ENCODE results near the gene ZDHHC1.

Gene ZDHHC1

DNA sequence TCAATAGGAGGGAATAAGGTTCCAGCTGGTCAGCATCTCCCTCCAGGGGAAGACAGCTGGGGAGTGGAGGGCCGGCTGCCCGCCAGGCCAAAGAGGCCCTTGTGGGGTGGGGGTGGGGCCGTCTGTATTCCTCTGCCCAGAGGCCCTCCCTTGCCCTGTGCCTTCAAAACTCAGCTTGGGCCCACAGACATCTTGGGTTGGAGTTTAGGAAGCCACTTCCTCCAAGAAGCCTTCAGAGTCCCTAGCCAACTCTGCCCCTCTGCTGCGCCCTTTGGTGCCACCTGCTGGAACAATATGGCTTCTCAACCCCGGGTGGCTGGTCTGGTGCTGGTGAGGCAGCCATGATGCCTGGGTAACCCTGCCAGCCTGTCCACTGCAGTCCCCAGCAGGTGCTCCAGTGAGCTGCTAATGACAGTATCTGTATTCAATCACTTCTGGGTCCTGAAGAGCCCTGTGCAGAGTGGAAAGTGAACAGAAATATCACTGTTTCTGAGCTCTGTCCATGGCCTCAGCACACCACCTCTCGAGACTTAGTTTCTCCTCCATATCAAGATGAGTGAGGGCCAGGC lies 31.3 kb upstream of the ZDHHC1 start:
- peak; percentile 57 to 58 for DNase-seq

DNA sequence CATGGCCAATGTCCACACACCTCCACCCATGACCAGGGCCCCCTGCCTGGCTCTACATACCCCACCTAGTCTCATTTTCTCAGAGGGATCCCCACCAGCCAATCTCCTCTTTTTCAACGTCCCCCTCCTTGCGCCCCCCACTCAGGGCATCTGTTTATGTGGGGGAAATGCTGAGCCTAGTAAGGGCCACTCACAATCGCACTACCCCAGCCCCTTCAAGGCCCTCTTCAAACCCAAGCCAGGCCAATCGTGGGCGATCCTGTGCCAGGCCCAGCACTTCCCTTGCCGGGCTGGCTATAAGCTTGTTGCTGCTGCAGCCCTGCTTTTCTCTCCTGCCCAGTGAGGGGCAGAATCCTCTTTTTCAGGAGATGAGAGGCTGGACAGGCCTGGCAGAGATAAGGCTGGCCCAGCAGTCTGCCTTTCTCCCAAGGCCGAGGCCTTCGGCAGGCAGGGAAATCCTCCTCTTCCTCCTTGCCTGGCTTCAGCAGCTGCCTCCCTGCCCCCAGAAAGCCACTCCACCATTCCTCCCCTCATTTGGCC lies 30.8 kb upstream of the ZDHHC1 start:
- no peak for DNase-seq

DNA sequence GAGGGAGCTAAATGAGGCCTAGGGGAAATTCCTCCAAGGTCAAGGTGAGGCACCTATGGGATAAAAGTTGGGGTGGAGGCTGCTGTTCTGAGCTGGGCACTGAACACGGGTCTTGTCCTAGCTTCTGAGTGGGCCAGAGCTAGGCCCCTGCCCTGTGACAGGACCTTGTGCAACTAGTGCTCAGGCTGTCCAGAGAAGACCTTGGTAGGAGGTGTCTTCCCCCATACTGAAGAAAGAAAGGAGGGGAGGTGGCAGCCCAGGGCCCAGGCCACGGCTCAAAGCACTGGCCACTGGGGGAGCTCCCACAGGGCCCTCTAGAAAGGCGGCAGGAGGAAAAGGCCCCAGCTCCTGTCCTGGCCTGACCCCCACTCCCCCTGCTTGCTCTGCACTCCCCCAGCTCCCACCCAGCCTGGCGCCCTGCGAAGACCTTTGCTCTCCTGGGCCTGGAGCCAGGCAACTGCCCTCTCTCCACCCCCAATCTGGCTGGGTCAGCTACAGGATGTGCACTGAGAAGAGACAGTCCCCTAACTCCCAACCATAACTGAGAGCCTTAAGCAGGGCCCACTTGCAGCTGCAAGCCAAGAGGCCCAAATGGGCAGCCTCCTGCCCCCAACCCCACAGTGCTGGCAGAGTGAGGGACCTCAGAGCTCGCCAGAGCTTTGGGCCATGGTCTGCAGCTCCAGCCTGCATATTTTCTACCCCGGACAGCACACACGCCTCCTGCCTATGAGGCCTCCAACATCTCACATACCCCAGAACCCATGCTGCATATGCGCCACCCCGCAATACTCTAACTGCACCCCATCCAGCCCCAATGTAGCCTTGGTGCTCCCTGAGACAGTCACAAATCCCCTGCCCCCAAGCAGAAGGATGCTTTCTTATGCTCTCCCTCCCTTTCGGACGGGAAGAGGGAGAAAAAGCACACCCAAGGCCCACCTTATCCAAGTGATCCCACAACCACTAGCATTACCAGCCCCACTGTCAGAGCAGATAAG lies 29.9 kb upstream of the ZDHHC1 start:
- no peak for DNase-seq

DNA sequence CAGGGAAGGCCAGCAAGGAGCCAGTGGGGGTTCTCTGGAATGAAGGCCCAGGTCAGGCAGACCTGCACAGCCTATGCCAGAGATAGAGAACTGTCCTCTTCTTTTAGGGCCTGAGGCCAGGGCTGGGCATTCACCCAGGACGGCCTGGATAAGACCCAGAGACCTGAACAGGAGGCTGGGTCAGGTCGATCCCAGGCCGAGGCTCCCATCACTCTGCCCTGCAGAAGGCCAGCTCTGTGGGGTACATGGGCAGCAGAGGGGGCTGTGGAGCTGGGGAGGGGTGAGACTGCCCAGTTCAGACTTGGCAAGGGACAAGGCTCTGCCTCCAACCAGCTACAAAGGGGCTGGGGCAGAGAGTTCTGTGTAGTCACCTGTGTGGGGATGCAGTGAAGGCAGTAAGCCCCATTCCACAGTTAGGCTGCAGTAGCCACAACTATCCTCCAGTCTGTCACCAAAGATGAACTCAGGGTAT lies 29.2 kb upstream of the ZDHHC1 start:
- DNase-seq: no peak

DNA sequence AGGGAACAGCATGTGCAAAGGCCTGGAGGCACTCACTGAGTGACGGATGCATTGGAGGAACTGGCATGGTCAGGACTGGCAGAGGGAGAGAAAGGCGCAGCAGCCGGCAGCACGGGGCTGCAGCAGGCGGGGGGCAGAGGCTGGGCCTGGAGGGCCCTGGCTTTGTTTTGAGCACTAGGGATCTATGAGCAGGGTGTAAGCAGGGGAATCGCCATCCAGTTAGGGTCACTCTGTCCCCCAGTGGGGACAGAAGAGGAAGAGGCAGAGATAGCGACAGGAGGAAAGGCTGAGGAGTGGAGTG lies 28.8 kb upstream of the ZDHHC1 start:
- DNase-seq: no peak

DNA sequence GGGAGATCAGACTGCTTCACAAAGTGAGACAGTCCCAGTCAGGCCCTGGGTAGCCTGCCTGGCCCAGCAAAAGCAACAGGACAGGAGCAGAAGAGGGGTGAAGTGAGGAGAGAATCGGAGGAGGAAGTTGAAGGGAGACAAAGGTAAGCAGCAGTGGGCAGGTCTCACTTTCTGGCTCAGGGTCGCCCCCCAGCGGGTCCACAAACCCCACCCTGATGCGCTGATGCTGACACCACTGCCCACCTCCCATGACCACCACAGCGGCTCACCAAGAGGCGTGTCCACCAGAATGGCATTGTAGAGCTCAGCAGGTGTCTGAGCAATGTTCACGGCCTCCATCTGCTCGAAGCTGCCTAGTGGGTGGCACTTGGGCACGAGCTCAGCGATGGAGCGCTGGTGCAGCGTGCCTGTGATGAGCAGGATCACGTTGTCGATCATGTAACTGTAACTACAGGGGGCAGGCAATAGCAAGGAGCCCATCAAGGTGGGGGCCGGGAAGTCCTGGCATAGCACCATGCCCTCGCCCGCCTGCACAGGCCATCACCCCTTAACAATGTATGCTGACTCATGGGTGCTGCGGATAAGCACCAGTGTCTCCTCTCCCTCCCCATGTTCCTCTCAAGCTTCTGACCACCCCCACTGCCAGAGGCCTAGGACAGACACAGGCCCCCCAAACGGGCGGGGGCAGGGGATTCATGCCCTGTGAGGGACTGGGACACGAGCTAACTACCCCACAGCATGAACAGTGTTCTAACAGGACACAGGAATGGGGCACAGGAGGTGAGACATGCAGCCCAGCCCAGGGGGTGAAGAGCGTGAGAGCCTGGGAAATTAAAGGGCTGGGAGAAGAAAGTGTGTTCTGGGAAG lies 28.2 kb upstream of the ZDHHC1 start:
- DNase-seq: no peak

DNA sequence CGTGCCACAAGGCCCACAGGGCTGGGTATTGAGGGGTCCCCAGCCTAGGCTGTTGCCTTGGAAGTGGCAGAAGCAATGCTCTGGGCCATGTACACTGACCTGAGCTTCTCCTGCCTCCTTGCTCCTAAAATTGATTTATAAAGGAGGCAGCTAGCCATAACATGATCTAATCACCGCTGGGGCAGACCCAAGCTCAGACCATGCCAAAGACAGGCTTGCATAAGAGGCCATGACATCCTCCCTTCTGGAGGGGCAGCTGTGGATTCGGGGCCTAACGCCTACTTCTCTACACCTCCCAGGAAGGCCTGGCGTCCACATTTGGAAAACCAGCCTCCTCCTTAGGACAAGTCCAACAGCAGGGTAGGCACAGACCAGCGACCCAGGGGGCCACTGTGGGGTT lies 27.0 kb upstream of the ZDHHC1 start:
- DNase-seq: no peak

DNA sequence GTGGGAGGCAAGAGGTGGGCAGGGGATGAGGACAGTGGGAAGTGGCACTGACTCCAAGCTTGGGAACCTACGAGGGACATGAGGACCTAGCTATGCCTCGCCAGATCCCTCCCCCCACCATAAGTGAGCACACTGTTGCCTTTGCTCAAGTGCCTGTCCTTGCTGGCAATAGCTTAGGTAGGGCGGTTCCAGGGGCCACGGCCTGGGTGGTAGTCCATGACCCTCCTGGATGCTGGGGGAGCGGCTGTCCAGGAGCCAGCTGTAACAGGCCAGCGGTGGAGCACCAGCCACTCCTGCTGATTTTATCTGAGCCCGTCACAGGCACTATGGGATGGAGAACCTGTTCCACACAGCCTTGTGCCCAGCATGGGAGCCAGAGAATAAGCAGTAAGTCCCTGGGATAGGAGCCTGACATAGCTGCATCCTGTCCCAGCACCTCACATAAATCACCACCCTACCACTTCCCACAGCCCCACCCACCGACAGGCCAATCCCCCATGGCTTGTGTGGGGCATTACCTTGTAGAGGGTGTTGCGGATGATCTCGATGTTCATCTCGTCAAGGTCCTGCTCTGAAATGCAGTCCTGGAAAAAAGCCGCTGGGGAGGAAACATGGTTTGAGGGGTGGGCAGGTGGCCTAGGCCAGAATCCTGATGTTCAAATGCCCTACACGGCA lies 26.4 kb upstream of the ZDHHC1 start:
- no peak for DNase-seq

DNA sequence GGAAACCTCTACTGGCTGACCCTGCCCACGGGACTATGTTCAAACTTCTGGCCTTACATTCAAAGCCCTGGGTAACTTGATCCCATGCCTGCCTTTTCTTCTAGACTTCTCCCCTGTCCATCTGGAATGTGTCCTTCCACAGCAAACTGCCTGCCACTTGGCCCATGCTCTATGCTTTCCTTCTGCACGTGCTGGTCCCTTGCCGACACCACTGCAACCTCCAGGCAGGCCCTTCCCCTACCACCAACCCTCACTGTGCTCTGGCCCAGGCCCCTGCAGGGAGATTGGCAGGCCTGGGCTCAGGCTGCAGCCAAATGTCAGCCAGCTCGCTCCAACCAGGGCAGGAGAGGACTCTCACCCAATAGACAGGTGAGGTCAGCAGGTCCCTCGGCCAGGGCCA lies 25.6 kb upstream of the ZDHHC1 start:
- DNase-seq: no peak

DNA sequence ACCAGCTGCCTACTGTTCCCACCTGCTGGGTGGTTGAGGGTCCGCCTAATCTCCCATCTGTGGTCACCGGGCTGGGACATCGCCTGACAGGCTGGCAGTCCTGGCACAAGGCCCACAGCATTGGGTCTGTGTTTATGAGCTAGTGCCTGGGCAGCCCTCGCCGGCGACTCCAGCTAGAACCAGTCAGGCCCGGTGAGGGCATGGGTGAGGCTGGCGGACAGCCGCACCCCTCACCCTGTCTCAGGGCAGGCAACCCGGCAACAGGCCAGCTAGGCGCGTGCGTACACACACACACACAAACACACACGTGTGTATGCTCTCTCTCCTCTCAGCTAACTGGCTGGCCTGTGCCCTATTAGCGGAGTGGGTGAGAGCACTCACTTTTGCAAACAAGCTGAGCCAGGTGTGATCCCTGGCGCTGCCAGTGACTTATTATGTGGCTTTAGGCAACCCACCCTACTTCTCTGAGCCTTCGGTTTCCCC lies 25.0 kb upstream of the ZDHHC1 start:
- DNase-seq: no peak

DNA sequence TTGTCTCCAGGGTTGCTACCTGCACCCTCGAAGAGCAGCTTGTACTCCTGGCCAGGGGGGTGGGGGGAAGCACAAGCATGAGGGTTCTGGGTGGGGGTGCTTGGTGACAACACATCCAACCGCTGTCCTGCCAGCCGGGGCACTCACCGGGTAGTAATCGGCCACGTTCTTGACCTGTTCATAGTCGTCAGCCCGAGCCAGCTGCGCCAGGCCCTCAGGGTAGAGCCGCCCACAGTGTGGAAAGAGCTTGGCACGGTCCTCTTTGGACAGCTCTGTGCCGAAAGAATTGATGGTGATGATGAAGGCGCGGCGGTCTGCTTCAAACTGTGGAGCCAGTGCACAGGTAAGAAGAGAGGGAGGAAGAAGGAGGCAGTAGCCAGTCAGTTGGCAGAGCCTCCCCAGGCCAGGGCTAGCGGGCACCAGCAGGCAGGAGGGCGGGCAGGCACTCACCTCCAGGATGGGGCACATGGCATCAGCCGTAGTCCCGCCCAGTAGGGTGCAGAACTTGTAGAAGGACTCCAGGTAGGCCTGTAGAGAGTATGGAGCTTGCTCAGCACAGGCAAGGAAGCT lies 22.6 kb upstream of the ZDHHC1 start:
- DNase-seq: no peak

DNA sequence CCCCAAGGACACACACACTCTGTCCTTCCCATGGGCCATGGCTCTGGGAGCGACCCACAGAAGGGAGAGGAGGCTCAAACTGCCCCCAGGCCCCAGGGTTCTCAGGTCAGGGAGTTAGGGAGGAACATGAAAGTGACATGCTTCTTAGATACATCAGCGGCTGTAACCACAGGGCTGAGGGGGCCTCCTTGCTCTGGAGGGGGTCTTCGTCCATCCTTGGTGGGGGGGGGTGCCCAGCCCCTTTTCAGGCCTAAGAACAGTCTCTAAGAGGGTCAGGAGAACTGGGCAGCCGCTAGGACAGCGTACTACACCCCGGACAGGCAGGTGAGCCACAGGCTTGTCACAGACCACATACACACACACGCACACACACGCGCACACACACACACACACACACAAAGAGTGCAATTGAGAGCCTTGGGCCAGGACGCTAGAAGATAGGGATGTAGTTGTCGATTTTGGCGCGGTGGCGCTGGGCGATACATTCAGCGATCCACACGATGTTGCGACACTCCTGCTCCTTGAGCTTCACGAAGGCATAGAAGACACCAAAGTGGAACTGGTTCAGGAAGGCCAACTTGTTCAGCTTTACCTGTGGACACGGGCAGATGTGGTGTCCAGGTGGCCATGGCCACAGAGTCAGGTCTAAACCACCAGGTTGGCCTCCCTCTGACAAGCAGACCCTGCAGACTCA lies 22.0 kb upstream of the ZDHHC1 start:
- no peak for DNase-seq

DNA sequence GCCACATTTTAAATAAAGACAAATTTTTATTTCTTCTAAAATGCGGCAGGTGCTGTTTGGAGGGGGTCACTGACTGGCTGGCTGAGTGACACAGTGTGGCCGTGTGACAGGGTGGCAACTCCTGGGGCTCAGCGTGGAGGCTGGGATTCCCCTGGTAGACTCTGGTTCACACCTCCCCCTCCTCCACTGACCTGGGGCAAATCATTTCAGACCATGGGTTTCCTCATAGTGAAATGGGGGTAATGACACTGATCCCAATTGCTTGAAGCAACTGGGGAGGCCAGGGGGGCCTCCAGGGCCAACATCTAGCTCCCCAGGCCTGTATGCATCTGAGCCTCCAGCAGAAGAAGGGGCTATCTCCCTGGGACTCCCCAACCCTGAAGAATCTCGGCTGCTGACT lies 21.2 kb upstream of the ZDHHC1 start:
- no peak for DNase-seq

DNA sequence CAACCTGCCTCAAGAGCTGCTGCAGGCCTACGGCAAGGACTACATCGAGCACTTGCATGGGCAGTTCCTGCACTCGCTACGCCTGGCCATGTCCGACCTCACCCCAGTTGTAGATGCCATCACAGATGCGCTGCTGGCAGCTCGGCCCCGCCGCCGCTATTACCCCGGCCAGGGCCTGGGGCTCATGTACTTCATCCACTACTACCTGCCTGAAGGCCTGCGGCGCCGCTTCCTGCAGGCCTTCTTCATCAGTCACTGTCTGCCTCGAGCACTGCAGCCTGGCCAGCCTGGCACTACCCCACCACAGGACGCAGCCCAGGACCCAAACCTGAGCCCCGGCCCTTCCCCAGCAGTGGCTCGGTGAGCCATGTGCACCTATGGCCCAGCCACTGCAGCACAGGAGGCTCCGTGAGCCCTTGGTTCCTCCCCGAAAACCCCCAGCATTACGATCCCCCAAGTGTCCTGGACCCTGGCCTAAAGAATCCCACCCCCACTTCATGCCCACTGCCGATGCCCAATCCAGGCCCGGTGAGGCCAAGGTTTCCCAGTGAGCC lies 20.4 kb upstream of the ZDHHC1 start:
- no peak for DNase-seq

DNA sequence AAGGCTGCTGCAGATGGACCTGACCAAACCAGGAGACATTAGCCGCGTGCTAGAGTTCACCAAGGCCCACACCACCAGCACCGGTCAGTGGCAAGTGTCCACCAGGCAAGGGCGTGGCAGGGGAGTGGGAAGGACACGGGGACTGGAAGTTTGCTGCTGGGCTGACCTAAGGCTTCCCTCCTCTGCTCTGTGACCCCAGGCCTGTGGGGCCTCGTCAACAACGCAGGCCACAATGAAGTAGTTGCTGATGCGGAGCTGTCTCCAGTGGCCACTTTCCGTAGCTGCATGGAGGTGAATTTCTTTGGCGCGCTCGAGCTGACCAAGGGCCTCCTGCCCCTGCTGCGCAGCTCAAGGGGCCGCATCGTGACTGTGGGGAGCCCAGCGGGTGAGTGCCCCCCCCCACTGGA lies 19.5 kb upstream of the ZDHHC1 start:
- no peak for DNase-seq

DNA sequence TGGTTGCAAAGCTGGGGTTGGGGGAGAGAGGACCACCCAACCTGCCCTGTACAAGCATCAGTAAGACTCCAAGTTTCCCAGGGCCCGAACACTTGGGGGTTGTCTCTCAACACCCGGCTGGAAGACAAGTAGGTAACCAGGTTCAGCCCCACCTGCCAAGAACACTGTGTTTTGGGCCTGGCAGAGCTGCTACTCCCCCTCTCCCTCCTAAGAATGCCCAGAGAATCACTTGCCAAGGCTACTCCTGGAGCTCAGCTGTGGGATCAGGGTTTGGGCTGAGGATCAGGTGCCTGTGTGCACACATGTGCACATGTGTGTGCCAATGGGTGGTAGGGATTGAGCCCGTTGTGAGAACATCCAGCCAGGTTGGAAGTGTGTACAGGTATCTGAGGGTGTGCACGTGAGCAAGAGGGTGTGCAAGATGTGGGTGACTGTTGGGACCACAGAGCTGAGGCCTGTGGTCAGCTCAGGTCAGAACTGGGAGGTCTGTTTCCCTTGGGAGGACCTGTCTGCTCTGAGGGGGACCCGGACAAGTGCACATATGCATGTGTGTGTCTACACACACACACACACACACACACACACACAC lies 16.9 kb upstream of the ZDHHC1 start:
- DNase-seq: no peak

DNA sequence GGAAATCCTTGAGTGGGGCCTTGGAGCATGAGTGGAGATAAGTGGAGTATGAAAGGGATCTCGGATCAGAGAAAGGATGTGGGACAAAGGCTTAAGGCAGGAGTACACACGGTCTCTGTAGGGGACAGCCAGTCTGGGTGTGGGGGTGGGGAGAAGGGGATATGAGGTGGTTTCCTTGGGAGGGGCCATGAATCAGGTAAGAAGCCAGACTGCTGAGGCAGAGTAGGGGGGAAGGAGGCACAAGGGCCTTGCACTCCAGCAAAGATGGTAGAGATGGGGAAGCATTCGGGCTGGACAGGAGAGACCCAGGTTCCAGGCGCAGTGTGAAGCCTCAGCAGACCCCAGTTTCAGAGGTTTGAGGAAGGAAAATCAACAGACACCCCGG lies 16.2 kb upstream of the ZDHHC1 start:
- no peak for DNase-seq

DNA sequence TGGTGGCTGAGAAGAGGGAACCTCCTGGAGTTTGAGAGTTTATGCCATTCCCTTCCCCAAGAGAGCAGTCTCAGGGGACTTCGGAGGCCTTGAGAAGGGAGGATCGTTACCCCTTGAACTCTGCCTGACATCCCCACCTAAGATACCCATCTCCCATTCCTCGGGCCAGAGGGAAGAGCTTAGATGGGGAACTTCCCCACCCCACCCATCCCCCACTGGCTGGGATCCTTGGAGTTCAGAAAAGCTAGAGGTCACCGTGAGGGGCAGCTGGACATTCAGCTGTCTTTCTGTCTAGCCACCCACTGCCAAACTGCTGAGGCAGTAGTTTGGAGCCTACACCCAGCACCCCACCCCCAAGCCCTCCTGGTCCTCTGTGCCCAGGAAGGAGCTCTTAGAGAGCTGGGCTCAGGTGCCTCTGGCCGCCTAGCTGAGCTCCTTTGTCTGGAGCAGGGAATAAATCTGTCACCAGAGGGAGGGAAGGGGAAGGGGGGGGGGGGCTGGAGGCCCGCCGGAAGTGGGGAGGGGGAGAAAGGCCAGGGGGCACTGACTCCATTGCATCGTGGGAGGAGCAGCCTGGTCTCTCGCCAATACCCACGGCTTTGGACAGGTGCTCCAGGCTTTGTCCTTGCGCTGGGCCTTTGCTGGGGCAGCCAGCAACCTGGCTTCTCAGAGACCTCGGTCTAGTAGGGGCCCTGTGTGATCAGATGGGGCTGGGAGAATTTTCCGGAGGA lies 15.7 kb upstream of the ZDHHC1 start:
- DNase-seq: no peak

DNA sequence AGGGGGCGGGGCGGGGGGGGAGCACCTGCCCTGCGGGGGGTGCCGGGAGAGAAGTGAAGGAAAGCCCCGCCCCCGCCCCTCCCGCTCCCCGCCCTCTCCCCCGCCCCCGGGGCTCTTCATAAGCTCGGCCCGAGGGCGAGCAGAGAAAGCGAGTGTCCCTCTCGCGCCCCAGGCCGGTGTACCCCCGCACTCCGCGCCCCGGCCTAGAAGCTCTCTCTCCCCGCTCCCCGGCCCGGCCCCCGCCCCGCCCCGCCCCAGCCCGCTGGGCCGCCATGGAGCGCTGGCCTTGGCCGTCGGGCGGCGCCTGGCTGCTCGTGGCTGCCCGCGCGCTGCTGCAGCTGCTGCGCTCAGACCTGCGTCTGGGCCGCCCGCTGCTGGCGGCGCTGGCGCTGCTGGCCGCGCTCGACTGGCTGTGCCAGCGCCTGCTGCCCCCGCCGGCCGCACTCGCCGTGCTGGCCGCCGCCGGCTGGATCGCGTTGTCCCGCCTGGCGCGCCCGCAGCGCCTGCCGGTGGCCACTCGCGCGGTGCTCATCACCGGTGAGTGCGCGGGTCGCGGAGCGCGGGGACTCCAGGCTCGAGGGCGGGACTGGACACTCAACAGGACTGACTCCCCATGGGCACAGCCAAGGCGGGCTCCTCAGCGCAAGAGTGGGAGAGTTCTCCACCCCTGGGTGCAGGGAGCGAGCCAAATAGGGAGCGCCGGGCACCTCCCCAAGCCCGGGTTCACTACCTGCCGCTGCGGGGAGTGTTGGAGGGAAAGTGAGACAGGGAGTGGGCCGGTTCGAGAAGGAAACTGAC lies 14.9 kb upstream of the ZDHHC1 start, which contains the start of gene HSD11B2:
TSS of gene HSD11B2 (plus strand) at position 145 of the 798 bp plus-strand sequence. CDS start at position 273, 128 bp downstream.
- peak in 1 of 2 experiments; percentile 13 for DNase-seq

All from AML-193 (cell line).